A549 (cell line): ENCODE data around the gene ZNF165. TPM values are rescaled to one million over a fixed set of nuclear protein-coding genes. Genes with fewer than 3 reads are reported as not detected.
A peak's percentile ranks its signal among the peaks of the same experiment; 100 is the strongest.

Source experiments
- ATAC-seq, 2 experiments: fragments of 200-7000 bp in 1 of 2; fragments of >200 bp in 1 of 2; cut with Nextera tagmentation in 1 of 2; cut with Tn5 transposase in 1 of 2; 3 replicates each; pipeline versions ENCODE4 v1.8.0 to v1.9.1; 2018 to 2020; ENCODE audit warnings: mild to moderate bottlenecking in 1 of 2, moderate library complexity in 1 of 2
- CTCF ChIA-PET: fragments of 300-600 bp; sonication (Branson Sonifier 250); formaldehyde crosslinking; extraction: SDS; loops from one replicate; lab custom pipeline; 2021; ENCODE audit warnings: antibody characterized with exemption, inconsistent platforms; lab: Yijun Ruan, JAX
- POLR2A ChIA-PET: fragments of 350-600 bp; formaldehyde crosslinking; extraction: SDS; loops from one replicate; lab custom pipeline; 2021; ENCODE audit warnings: antibody characterized with exemption, inconsistent platforms; lab: Yijun Ruan, JAX
- DNase-seq, 2 experiments: peaks; one replicate each; pipeline versions ENCODE4 v3.0.0 to v3.0.0-alpha.2; 2011 to 2016; ENCODE audit warnings: low read depth in 1 of 2, low spot score in 1 of 2
- FAIRE-seq: peaks from 2 replicates; lab custom pipeline; 2011; peaks lifted over from hg19 to GRCh38; lab: Jason Lieb, UNC
- H3K27ac ChIP-seq, 2 experiments: fragments of >200 bp; sonication (Bioruptor Twin); formaldehyde crosslinking; 3 replicates each; pipeline ENCODE4 v1.5.1; 2016 to 2017
- H3K4me1 ChIP-seq: fragments of >200 bp; sonication (Bioruptor Twin); formaldehyde crosslinking; 3 replicates; pipeline ENCODE4 v1.6.1; 2016
- H3K4me2 ChIP-seq: fragments of >200 bp; sonication (Bioruptor Twin); formaldehyde crosslinking; 3 replicates; pipeline ENCODE4 v1.6.1; 2016
- H3K4me3 ChIP-seq: fragments of >200 bp; sonication (Bioruptor Twin); formaldehyde crosslinking; 3 replicates; pipeline ENCODE4 v1.5.1; 2016
- H3K9me3 ChIP-seq: fragments of >200 bp; sonication (Bioruptor Twin); formaldehyde crosslinking; 3 replicates; pipeline ENCODE4 v1.6.1; 2016
- BHLHE40 ChIP-seq: IDR thresholded peaks from 2 replicates; pipeline ENCODE4 v1.6.1; 2012; ENCODE audit warnings: low read depth, low read length, inconsistent platforms
- CBX2 ChIP-seq: fragments of 200-600 bp; sonication (generic); IDR thresholded peaks from 2 replicates; pipeline ENCODE4 v1.6.1; 2016; ENCODE audit warnings: low read depth, mild to moderate bottlenecking, borderline replicate concordance
- CBX8 ChIP-seq: fragments of 200-600 bp; sonication (generic); IDR thresholded peaks from 2 replicates; pipeline ENCODE4 v1.6.1; 2016
- EHF ChIP-seq: fragments of 250-450 bp; sonication (Bioruptor Pico); IDR thresholded peaks from 2 replicates; pipeline ENCODE4 v1.5.0; 2020; ENCODE audit warnings: mild to moderate bottlenecking
- ELK1 ChIP-seq: fragments of 150-350 bp; IDR thresholded peaks from 2 replicates; pipeline ENCODE4 v1.6.1; 2014; ENCODE audit warnings: low read depth, mild to moderate bottlenecking, low read length
- EP300 ChIP-seq, 2 experiments: fragments of >200 bp; sonication (Bioruptor Twin); formaldehyde crosslinking; IDR thresholded peaks; 2 replicates in 1 of 2; 3 replicates in 1 of 2; pipeline ENCODE4 v1.6.1; 2016 to 2017
- FOSL2 ChIP-seq, 2 experiments: fragments of 450-650 bp in 1 of 2; fragments of >200 bp in 1 of 2; sonication (Bioruptor Twin) in 1 of 2; formaldehyde crosslinking; IDR thresholded peaks; 2 replicates each; pipeline versions ENCODE4 v1.5.0 to v1.6.1; 2016 to 2020; ENCODE audit warnings: mild to moderate bottlenecking in 1 of 2, moderate library complexity in 1 of 2
- FOXS1 ChIP-seq: fragments of 250-450 bp; sonication (Bioruptor Pico); IDR thresholded peaks from 2 replicates; pipeline ENCODE4 v1.5.0; 2020; ENCODE audit warnings: mild to moderate bottlenecking, moderate library complexity
- GATA3 ChIP-seq: IDR thresholded peaks from 2 replicates; pipeline ENCODE4 v1.6.1; 2012; ENCODE audit warnings: borderline replicate concordance
- HDAC2 ChIP-seq: fragments of 200-600 bp; sonication (generic); IDR thresholded peaks from 2 replicates; pipeline ENCODE4 v1.6.1; 2016
- HMGXB4 ChIP-seq: fragments of 250-450 bp; sonication (Bioruptor Pico); IDR thresholded peaks from 2 replicates; pipeline ENCODE4 v1.5.0; 2021; ENCODE audit warnings: mild to moderate bottlenecking, moderate library complexity, borderline replicate concordance
- HOXA7 ChIP-seq: fragments of 250-450 bp; sonication (Bioruptor Pico); IDR thresholded peaks from 2 replicates; pipeline ENCODE4 v1.5.0; 2020; ENCODE audit warnings: mild to moderate bottlenecking, moderate library complexity
- HOXB13 ChIP-seq: fragments of 250-450 bp; sonication (Bioruptor Pico); IDR thresholded peaks from 2 replicates; pipeline ENCODE4 v1.5.0; 2020; ENCODE audit warnings: low read depth, mild to moderate bottlenecking, moderate library complexity
- HOXB5 ChIP-seq: fragments of 250-450 bp; sonication (Bioruptor Pico); IDR thresholded peaks from 2 replicates; pipeline ENCODE4 v1.5.0; 2020; ENCODE audit warnings: mild to moderate bottlenecking, moderate library complexity
- JUNB ChIP-seq: fragments of >200 bp; sonication (Bioruptor Twin); formaldehyde crosslinking; IDR thresholded peaks from 2 replicates; pipeline ENCODE4 v1.6.1; 2016
- KDM5A ChIP-seq: fragments of 200-600 bp; sonication (generic); IDR thresholded peaks from 2 replicates; pipeline ENCODE4 v1.6.1; 2016; ENCODE audit warnings: antibody characterized with exemption, mild to moderate bottlenecking
- MAZ ChIP-seq: fragments of 150-350 bp; IDR thresholded peaks from 2 replicates; pipeline ENCODE4 v1.6.1; 2014; ENCODE audit warnings: antibody characterized with exemption, low read depth, low read length, borderline replicate concordance
- NFE2L2 ChIP-seq: fragments of 150-350 bp; conservative IDR thresholded peaks from 2 replicates; pipeline ENCODE4 v1.6.1; 2014; ENCODE audit warnings: low read length
- PHF8 ChIP-seq: fragments of 200-600 bp; sonication (generic); IDR thresholded peaks from 2 replicates; pipeline ENCODE4 v1.6.1; 2016; ENCODE audit warnings: low read depth, mild to moderate bottlenecking, antibody characterized with exemption, moderate library complexity, borderline replicate concordance
- POLR2AphosphoS2 ChIP-seq: conservative IDR thresholded peaks from 2 replicates; pipeline ENCODE4 v1.6.1; 2012; ENCODE audit warnings: low read length, improper control_type of control experiment, inconsistent platforms
- RAD21 ChIP-seq, 2 experiments: fragments of >200 bp in 1 of 2; sonication (Bioruptor Twin) in 1 of 2; formaldehyde crosslinking in 1 of 2; IDR thresholded peaks in 1 of 2; conservative IDR thresholded peaks in 1 of 2; 2 replicates in 1 of 2; 3 replicates in 1 of 2; pipeline ENCODE4 v1.6.1; 2012 to 2018; ENCODE audit warnings: inconsistent platforms in 1 of 2
- RARB ChIP-seq: fragments of 250-450 bp; sonication (Bioruptor Pico); IDR thresholded peaks from 2 replicates; pipeline ENCODE4 v1.8.0; 2021; ENCODE audit warnings: mild to moderate bottlenecking, moderate library complexity
- RNF2 ChIP-seq: fragments of 200-600 bp; sonication (generic); IDR thresholded peaks from 2 replicates; pipeline ENCODE4 v1.6.1; 2016; ENCODE audit warnings: low read depth, mild to moderate bottlenecking, antibody characterized with exemption, moderate library complexity, borderline replicate concordance
- SMC3 ChIP-seq: fragments of >200 bp; sonication (Bioruptor Twin); formaldehyde crosslinking; IDR thresholded peaks from 3 replicates; pipeline ENCODE4 v1.6.1; 2018; ENCODE audit warnings: inconsistent platforms
- WGBS: methylation state at CpG from one replicate; pipeline ENCODE4 v1.1.6; 2017; ENCODE audit errors: missing lambda C conversion rate; 5-methylcytosine and 5-hydroxymethylcytosine counted together
- polyA plus RNA-seq, 4 experiments: library from polyadenylated mRNA; depleted of rRNA in 3 of 4; stranded (reverse); fragments of >200 nt; fragmentation: RNase III in 1 of 4; extraction: RNeasy Plus Mini Kit Qiagen cat#74134 plus additional on column Dnase treatment in 1 of 4; gene quantifications; 2 replicates in 3 of 4; 3 replicates in 1 of 4; pipeline ENCODE4 v1.2.3, GENCODE V29; 2011 to 2017
- TF ChIP-seq, protein P1 (sequence below): fragments of 250-450 bp; sonication (Bioruptor Pico); IDR thresholded peaks from 2 replicates; pipeline ENCODE4 v1.5.0; 2020; ENCODE audit warnings: low read depth, mild to moderate bottlenecking, moderate library complexity
- TF ChIP-seq, protein P2 (sequence below): fragments of >200 bp; sonication (Bioruptor Twin); formaldehyde crosslinking; IDR thresholded peaks from 2 replicates; pipeline ENCODE4 v1.6.1; 2016
- TF ChIP-seq, protein P3 (sequence below): IDR thresholded peaks from 2 replicates; pipeline ENCODE4 v1.6.1; 2012; ENCODE audit warnings: low read depth, borderline replicate concordance

The ZNF165 gene
- polyA plus RNA-seq, 2 of the 4 experiments (the other 2 are of a cell fraction): 0.72 to 0.76 TPM

DNA sequence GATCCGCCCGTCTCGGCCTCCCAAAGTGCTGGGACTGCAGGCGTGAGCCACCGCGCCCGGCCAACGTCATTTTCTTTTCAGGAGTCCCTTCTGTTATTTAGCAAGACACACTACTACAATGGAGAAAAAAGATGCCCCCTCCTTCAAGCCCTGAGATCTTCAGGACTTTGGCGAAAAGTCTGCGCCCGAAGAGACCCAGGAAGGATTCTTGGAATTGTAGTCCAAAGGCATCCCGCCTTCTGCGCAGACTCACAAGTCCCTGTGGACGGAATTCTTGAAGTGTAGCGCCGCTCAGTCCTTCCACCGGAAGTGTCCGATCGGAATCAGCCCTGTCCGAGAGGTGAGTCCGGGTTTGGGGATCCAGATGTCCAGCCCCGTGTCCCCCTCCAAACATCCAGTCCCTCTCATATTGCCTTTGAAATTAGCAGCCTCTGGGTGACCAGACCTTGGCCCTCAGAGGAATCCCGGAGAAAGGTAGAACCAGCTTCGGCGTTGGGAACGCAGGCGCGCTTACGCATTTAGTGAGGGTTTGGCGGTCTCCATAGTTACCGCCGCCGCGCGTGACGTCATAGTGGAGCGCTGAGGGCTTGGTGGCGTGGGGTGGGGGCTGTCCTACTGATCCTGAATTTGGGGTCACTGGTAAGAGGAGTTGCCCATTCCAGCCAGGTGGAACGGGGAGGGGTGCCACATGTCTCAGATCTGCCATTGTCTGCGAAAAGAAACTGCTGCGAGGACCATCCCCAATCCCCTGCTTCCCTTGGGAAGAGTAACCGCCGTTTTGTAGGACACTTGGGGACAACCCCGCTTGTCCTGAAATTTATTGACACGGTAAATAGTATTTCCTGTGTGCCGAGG lies 490 bp downstream of the ZNF165 start (continued):
- TF ChIP-seq ELK1 (peak; percentile 92), EHF (CRISPR knock-in tag) (no peak), PHF8 (peak; percentile 39; the same call in 1 of the 2 replicates), HOXB5 (CRISPR knock-in tag) (no peak), SMC3 (no peak), GATA3 (0 out of 2 replicates have a peak, but pooled peaks have one; percentile 20), CBX2 (no peak), HOXB13 (CRISPR knock-in tag) (no peak), EP300 (IDR thresholded peaks at IDR 0.05) (no peak), JUNB (no peak), FOXS1 (CRISPR knock-in tag) (no peak), HOXA7 (CRISPR knock-in tag) (no peak), FOSL2 (IDR thresholded peaks at IDR 0.05) (no peak), FOSL2 (CRISPR knock-in tag; IDR thresholded peaks at IDR 0.05) (0 out of 2 replicates have a peak, but pooled peaks have one; percentile 26)
- TF ChIP-seq, protein P1, sequence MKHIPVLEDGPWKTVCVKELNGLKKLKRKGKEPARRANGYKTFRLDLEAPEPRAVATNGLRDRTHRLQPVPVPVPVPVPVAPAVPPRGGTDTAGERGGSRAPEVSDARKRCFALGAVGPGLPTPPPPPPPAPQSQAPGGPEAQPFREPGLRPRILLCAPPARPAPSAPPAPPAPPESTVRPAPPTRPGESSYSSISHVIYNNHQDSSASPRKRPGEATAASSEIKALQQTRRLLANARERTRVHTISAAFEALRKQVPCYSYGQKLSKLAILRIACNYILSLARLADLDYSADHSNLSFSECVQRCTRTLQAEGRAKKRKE (CRISPR knock-in tag): no peak
- TF ChIP-seq, protein P2, sequence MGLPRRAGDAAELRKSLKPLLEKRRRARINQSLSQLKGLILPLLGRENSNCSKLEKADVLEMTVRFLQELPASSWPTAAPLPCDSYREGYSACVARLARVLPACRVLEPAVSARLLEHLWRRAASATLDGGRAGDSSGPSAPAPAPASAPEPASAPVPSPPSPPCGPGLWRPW: no peak

- peak overlapping the region; percentile 52 for H3K4me3 ChIP-seq
- peak overlapping the region; percentile 79 for H3K4me2 ChIP-seq
- ChIA-PET POLR2A (no interaction called here), CTCF (interaction anchor here (1.1 kb wide), 1 partner anchor 274 kb away, joined by 3 read pairs; no protein-coding TSS in a partner anchor)
- DNase-seq (no peak), ATAC-seq (peak; percentile 27 to 28; a peak in 3 of 6 replicates), FAIRE-seq (no peak)
- peak overlapping the region; percentile 87 to 93 for H3K27ac ChIP-seq
- H3K4me1 ChIP-seq: no peaks in the 10 kb centered on the region
- 22% methylated on average over 4 of the region's 4 CpGs for WGBS
- TF ChIP-seq FOSL2 (IDR thresholded peaks at IDR 0.05) (no peak), FOSL2 (CRISPR knock-in tag; IDR thresholded peaks at IDR 0.05) (no peak), PHF8 (0 out of 2 replicates have a peak, but pooled peaks have one; percentile 14)
- no peaks in the 10 kb centered on the region for H3K9me3 ChIP-seq
Measured at GRCh38 chr6:28081486-28081751, 1.1 kb downstream of the ZNF165 start.

GRCh38 chr6:28082939-28083338 lies 2.6 kb downstream of the ZNF165 start:
- DNase-seq (no peak), ATAC-seq (no peak), FAIRE-seq (no peak)
- CTCF ChIA-PET: no interaction called here
- POLR2A ChIA-PET: no interaction called here
- H3K9me3 ChIP-seq: peaks cover under 1% of the 10 kb centered on the region; the same call in 1 of the 3 replicates
- H3K4me2 ChIP-seq: no peak overlapping the region
- no peak overlapping the region for H3K4me3 ChIP-seq
- no peaks in the 10 kb centered on the region for H3K4me1 ChIP-seq
- no peak overlapping the region for H3K27ac ChIP-seq
- TF ChIP-seq CBX8 (no peak), HDAC2 (no peak), FOXS1 (CRISPR knock-in tag) (no peak), RARB (CRISPR knock-in tag) (no peak), RAD21 (conservative IDR thresholded peaks at IDR 0.05 in 1 of 2, IDR thresholded peaks at IDR 0.05 in 1 of 2) (no peak), HOXB5 (CRISPR knock-in tag) (no peak), KDM5A (no peak), ELK1 (no peak), BHLHE40 (no peak), HMGXB4 (no peak), RNF2 (no peak), NFE2L2 (no peak), MAZ (no peak), POLR2AphosphoS2 (no peak)
- TF ChIP-seq, protein P3, sequence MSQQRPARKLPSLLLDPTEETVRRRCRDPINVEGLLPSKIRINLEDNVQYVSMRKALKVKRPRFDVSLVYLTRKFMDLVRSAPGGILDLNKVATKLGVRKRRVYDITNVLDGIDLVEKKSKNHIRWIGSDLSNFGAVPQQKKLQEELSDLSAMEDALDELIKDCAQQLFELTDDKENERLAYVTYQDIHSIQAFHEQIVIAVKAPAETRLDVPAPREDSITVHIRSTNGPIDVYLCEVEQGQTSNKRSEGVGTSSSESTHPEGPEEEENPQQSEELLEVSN: no peak
- TF ChIP-seq, protein P1 (CRISPR knock-in tag): no peak
